Psoas muscle (tissue), 8 donors: ENCODE data around the gene GNG11. TPM values are rescaled to one million over a fixed set of nuclear protein-coding genes. Genes with fewer than 3 reads are reported as not detected.

Source experiments
- ATAC-seq, 4 donors: fragments of 200-7000 bp; cut with Tn5 transposase; one replicate each; pipeline ENCODE4 v1.9.1; 2020; ENCODE audit warnings: moderate library complexity in 3 of 4, mild to moderate bottlenecking in 2 of 4
- DNase-seq, 2 donors: peaks; one replicate each; pipeline ENCODE4 v3.0.0-alpha.2; 2020
- H3K27ac ChIP-seq: fragments of 200-600 bp; one replicate; pipeline ENCODE4 v1.8.0; 2022
- H3K27me3 ChIP-seq, 3 donors: fragments of 200-600 bp in 1 of 3; one replicate each; pipeline versions ENCODE4 v1.6.1 to v1.8.0; 2013 to 2022; ENCODE audit warnings: low read length in 2 of 3, mild to moderate bottlenecking in 2 of 3, moderate library complexity in 1 of 3; ENCODE audit not compliant: insufficient read depth in 3 of 3
- H3K36me3 ChIP-seq, 2 donors: fragments of 200-600 bp in 1 of 2; one replicate each; pipeline versions ENCODE4 v1.6.1 to v1.8.0; 2013 to 2022; ENCODE audit warnings: low read depth in 1 of 2, mild to moderate bottlenecking in 1 of 2, moderate library complexity in 1 of 2; ENCODE audit not compliant: insufficient read depth in 1 of 2
- H3K4me1 ChIP-seq: fragments of 200-600 bp; one replicate; pipeline ENCODE4 v1.8.0; 2022
- H3K4me3 ChIP-seq: fragments of 200-600 bp; one replicate; pipeline ENCODE4 v1.8.0; 2022; ENCODE audit warnings: mild to moderate bottlenecking
- H3K9me3 ChIP-seq: fragments of 200-600 bp; one replicate; pipeline ENCODE4 v1.8.0; 2022
- CTCF ChIP-seq: fragments of 200-600 bp; IDR thresholded peaks from one replicate; pipeline ENCODE4 v1.8.0; 2022; ENCODE audit warnings: antibody characterized with exemption
- WGBS, 3 donors: extraction: QIAGEN DNeasy Blood & Tissue Kit; methylation state at CpG; one replicate each; pipeline versions ENCODE4 v1.1.6 to v1.1.7; 2013; 5-methylcytosine and 5-hydroxymethylcytosine counted together
- intact Hi-C, 2 donors: fragments of 100-400 bp; cut with DNase I; formaldehyde crosslinking; loops; one replicate each; pipeline versions ENCODE4 v1.11.0 to v1.14.2; 2022
- polyA plus RNA-seq, 3 donors: library from polyadenylated mRNA; stranded (reverse); fragments of 200-250 nt; gene quantifications; one replicate each; pipeline ENCODE4 v1.2.3, GENCODE V29; 2013
- total RNA-seq, 4 donors: library from RNA; stranded (reverse); fragmentation: NEBNext Ultra II Directional in 2 of 4; extraction: Animal tissue kit (Norgen Biotek cat#: 25700) in 2 of 4; gene quantifications; one replicate each; pipeline versions ENCODE4 v1.2.1 to v1.2.4, GENCODE V29; 2021 to 2023
- donor health status: healthy with polysubstance abuse.
- donor health status: DM: no; HTN: no; CAD: no; lungs with moderate emphysema.
- donor health status: Bipolar disorder and iron deficiency.
- donor health status: healthy.
- donor health status: DM: yes; HTN: yes; CAD: no.
- donor health status: DM: no; HTN: no; CAD: no.
- donor health status: DM: no; HTN: no; CAD: no.
- donor health status: DM: yes; HTN: yes; CAD: no.

Gene GNG11
- total and polyA plus RNA-seq, 7 donors, result 6.3 to 15.8 (median 9.9) TPM

- Histone ChIP-seq H3K36me3 (no peaks in the 10 kb centered on the region), H3K9me3 (no peaks in the 10 kb centered on the region), H3K4me1 (no peaks in the 10 kb centered on the region), H3K27ac (no peak overlapping the region), H3K4me3 (no peak overlapping the region), H3K27me3 (no peaks in the 10 kb centered on the region)
- WGBS, 3 donors, result 95 to 97% (median 97%) methylated on average over 5 of the region's 5 CpGs
- ATAC-seq (no peak), DNase-seq (no peak)
- intact Hi-C loops, result no loop called here
- TF ChIP-seq CTCF, result no peak
Measured at GRCh38 chr7:93964262-93964661, 42.7 kb downstream of the GNG11 start.

GRCh38 chr7:93964813-93965212 lies 43.3 kb downstream of the GNG11 start:
- Histone ChIP-seq H3K4me3 (no peak overlapping the region), H3K27ac (no peak overlapping the region), H3K36me3 (no peaks in the 10 kb centered on the region), H3K9me3 (no peaks in the 10 kb centered on the region), H3K4me1 (no peaks in the 10 kb centered on the region), H3K27me3 (no peaks in the 10 kb centered on the region)
- no peak for ATAC-seq
- intact Hi-C loops, result no loop called here
- TF ChIP-seq CTCF, result no peak
- no peak for DNase-seq
- 70 to 78% (median 72%) methylated on average over 3 of the region's 3 CpGs for WGBS, 3 donors

GRCh38 chr7:93968911-93969620 lies 47.5 kb downstream of the GNG11 start:
- TF ChIP-seq CTCF, result no peak
- Histone ChIP-seq H3K4me3 (no peak overlapping the region), H3K4me1 (no peaks in the 10 kb centered on the region), H3K27ac (no peak overlapping the region), H3K27me3 (no peaks in the 10 kb centered on the region), H3K36me3 (no peaks in the 10 kb centered on the region), H3K9me3 (no peaks in the 10 kb centered on the region)
- no peak for ATAC-seq
- WGBS, 3 donors, result 47 to 51% (median 48%) methylated on average over 2 of the region's 2 CpGs
- no peak for DNase-seq
- intact Hi-C loops, result no loop called here

- Histone ChIP-seq H3K4me3 (no peak overlapping the region), H3K4me1 (no peaks in the 10 kb centered on the region), H3K27ac (no peak overlapping the region), H3K36me3 (peaks cover 0 to 5% of the 10 kb centered on the region in 2 donors), H3K9me3 (no peaks in the 10 kb centered on the region), H3K27me3 (no peaks in the 10 kb centered on the region)
- 55 to 65% (median 60%) methylated on average over 6 of the region's 6 CpGs for WGBS, 3 donors
- TF ChIP-seq CTCF, result no peak
- no peak for ATAC-seq
- no peak for DNase-seq
- intact Hi-C loops, result no loop called here
Measured at GRCh38 chr7:93972029-93972725, 50.6 kb downstream of the GNG11 start.
